EH (cell line): ENCODE results near the gene MYL3.
"Not testable (repeated sequence)": the region's sequence is repeated elsewhere in the genome, so short reads cannot be mapped to it uniquely, and the experiment has no call there.

Experiments used
- DNase-seq: peaks from one replicate; pipeline ENCODE4 v3.0.0-alpha.2; 2015; ENCODE audit warnings: low read depth

Gene MYL3

DNA sequence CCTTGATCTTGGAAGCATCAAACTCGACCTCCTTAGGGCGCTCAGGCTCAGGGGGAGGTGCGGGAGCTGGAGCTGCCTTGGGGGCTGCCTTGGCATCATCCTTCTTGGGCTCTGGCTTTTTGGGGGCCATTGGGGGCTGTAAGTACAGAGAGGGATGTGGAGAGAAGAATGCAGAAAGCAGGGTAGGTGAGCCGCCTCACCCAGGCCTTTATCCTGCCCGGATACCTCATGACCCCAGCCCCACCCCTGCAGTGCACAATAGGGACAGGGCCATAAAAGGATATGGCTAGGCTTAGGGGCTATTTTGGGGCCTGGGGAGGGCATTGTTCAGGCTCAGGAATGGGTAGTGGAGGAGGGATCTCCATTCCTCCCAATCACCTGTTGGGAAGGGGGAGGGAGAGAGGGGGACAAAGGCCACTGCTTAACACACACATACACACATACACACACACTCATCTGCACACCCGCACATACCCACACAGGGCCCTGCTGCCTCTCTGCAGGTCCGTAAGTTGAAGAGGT is at the start of gene MYL3:
MYL3 (minus strand) TSS at position 184 of the 522 bp plus-strand sequence; CDS start at position 130, 54 bp downstream.
- DNase-seq = no peak

DNA sequence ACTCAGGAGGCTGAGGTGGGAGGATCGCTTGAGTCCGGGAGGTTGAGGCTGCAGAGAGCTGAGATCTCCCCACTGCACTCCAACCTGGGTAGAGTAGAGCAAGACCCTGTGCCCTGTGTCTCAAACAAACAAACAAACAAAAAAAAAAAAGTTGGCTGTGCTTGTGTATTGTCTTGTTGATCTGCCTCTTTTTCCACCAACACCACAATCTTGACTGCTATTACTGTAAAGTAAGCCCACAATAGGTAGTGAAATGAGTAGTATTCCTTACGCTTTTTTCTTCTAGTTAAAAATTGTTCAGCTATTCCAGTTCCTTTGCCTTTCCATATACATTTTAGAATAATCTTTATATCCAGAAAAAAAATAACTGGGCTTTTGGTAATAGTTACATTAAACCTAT is 49.7 kb upstream of the MYL3 start:
- DNase-seq = no peak

DNA sequence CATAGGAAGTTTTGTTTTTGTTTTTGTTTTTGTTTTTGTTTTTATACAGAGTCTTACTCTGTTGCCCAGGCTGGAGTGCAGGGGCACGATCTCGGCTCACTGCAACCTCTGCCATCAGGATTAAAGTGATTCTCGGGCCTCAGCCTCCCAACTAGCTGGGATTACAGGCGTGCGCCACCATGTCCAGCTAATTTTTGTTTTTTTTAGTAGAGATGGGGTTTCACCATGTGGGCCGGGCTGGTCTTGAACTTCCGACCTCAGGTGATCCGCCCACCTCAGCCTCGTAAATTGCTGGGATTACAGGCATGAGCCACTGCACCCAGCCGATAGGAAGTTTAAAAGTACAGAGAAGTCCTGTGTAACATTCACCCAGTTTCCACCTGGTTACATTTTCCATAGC is 47.7 kb upstream of the MYL3 start:
- not testable (repeated sequence) for DNase-seq

- no peak for DNase-seq
These were observed 47.0 kb upstream of the MYL3 start for GRCh38 chr3:46910166-46910760.

GRCh38 chr3:46909535-46910161 is 46.4 kb upstream of the MYL3 start:
- DNase-seq = peak; percentile 86

DNA sequence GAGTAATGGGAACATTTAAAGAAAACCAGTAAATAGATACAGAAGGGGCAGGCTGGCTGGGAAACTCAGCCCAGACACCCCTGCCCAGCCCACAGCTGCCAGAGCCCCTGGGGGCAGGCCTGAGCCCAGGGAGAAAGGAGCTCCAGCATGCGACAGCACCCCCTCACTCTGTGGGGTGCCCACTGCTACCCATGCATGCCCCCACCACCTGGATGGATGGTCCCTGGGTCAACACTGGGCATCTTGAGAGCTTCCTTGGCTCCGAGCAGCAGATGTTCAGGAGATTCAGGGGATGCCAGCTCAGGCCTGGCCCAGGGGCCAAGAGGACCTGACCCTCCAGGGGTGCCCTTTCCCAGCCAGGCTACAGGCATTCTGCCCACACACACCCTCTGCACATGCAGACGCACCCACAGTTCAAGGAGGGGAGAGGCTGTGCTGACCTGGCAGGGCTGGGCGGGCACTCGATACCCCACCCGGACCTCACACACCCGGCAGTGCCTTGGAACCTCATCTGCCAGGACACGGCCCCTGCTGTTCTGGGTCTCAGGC is 45.8 kb upstream of the MYL3 start:
- no peak for DNase-seq

GRCh38 chr3:46908294-46908985 is 45.2 kb upstream of the MYL3 start:
- DNase-seq = peak; percentile 60

DNA sequence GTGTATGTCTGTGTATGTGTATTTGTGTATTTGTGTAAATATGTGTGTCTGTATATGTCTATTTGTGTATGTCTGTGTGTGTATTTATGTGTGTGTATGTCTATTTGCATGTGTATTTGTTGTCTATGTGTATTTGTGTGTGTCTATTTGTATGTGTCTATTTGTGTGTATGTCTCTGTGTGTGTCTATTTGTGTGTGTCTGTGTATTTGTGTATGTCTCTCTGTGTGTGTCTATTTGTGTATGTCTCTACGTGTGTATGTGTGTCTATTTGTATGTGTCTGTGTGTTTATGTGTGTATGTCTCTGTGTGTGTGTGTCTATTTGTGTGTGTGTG is 44.7 kb upstream of the MYL3 start:
- DNase-seq = no peak

DNA sequence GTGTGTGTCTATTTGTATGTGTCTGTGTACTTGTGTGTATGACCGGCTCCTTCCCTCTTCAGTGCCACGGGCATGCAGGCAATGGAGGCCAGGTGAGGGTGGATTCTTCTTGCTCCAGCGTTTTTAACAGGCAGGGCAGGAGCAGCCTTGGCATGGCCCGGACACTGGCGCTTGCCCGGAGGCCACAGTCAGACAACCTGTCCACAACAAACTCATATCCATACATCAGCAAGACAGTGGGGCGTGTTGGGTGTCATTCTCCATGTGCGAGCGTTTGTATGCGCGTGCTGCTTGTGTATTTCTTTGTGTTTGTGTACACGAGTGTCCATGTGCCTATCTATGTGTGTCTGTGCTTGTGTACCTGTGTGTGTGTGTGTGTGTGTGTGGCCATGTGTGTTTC is 44.0 kb upstream of the MYL3 start:
- DNase-seq = no peak

DNA sequence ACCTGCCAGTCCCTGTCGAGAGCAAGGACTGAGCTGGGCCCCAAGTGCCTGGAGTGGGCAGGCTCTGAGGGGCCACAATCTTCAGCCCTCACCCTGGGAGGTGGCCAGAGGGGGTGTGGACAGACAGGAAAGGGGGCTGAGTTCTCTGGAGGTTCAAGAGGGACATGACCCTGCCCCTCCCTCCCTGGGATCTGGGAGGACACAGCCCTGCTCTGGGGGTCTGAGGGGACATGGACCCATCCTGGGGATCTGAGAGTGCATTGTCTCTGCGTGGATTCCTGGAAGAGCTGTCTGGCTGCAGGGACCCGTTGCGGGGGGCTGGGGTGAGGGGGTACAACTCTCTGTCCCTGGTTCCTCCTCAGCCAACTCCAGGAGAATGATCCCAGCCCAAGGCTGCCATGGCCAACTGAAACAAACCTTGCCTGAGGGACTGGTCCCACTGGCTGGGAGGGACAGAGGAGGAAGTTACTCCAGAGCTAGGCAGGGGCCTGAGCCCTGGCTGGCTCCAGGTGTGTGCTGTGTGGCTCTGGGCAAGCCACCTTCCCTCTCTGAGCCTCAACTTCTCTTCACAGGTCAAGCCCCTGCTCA is 43.3 kb upstream of the MYL3 start:
- DNase-seq = no peak

DNA sequence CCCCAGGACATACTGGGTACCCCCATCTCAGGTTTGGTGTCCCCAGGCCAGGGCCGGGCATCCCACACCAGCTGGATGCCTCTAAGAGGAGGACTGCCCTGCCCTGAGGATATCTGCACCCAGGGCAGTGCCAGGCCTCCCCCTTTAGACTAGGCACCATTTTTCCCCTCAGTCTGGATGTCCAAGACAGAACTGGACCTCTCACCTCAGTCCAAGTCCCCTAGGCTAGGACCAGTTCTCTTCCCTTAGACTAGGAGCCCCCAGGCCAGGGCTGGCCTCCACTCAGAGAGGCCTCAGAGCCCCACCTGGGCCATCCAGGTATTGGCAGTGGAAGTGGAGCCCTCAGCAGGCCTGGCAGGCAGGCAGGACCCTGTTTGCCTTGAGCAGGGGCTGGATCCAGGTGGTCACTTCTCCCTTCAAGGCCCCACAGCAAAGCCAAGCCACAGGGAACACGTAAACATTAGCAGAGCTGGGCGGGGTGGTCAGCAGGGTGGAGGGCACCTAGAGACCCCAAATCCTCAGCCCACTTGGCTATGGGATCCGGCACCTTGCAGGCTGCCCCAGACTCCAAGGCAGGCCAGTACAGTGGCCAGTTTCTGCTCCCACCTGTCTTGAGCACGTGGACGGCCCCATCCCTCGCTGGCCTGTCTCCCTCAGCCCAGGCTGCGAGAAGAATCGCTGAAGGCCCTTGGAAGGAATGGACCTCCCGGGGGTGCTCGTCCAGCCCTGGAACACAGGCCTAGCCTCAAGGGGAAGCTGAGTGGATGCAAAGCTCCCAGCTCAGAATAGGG is 42.6 kb upstream of the MYL3 start:
- DNase-seq = no peak

- DNase-seq = no peak
These were observed 41.9 kb upstream of the MYL3 start for GRCh38 chr3:46905213-46905560.

DNA sequence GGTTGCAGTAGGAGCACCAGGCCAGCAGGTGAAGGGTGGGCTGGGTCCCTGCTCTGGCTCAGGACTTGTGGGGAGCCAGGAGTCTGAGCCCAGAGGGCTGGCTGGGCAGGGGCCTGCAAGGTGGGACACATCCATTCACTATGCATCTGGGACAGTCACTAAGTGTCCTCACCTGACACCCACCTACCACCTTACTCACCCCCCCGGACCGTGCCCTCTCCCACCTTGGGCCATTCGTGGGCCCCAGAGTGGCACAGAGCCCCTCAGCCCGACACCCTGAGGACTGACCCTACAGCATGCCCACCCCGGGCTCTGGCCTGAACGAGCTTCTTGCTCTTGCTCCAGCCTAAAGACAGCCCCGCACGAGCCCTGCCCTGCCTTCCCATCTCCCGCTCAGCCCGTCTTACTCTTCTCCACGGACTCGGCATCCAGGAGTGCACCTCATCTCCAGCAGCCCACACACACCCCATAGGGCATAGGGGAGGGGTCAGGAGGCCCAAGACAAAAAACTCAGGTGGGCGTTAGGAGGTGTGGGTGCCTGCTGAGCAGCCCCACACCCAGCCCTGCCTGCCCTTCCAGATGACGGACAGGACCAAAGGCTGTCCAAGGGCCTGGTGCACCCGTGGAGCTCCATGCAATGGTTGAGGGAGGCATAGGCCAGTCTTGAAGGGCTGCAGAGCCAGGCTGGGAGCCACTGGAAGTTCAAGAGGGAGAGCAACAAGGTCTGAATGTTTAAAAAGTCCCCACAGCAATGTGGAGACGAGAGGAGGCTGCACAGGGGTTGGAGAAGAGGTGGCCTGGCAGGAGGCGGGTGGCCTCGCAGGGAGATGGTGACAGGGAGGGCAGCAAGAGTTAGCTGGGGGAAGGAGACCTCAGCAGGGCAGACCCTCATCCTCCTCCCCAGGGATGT is 41.3 kb upstream of the MYL3 start:
- DNase-seq = no peak

DNA sequence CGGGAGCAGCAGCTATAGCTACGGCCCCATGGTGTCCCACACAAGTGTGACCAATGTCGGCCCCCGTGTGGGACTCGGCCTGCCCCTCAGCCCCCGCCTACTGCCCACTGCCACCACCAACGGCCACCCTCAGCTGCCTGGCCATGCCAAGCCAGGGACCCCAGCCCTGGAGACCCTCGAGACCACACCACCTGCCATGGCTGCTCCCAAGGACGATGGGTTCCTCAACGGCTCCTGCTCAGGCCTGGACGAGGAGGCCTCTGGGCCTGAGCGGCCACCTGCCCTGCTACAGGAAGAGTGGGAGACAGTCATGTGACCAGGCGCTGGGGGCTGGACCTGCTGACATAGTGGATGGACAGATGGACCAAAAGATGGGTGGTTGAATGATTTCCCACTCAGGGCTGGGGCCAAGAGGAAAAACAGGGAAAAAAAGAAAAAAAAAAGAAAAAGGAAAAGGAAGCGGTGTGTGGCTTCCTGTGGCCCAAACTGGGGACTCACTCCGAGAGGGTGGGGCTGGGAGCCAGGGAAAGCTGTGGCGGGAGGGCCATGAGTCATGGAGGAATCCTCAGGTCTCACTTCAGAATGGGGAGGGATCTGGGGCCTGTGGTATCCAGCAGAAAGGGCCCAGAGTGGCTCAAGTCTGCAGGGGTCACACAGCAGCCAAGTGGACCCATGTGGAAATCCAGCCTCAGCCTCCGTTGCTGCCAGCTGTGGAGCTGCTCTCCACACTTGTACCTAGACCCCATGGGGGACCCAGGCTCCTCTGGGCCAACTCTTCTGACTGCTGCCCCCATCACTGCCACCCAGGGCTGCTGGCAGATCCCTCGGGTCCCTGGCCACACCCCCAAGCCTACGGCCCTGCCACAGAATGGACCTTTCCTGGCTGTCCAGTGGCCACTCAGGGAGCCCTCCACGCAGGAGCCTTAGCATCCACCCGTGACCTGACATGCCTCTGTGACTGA is 40.4 kb upstream of the MYL3 start:
- DNase-seq = peak; percentile 86

- DNase-seq = no peak
These were observed 39.0 kb upstream of the MYL3 start for GRCh38 chr3:46902188-46902631.

GRCh38 chr3:46901591-46902187 is 38.4 kb upstream of the MYL3 start:
- DNase-seq = no peak

DNA sequence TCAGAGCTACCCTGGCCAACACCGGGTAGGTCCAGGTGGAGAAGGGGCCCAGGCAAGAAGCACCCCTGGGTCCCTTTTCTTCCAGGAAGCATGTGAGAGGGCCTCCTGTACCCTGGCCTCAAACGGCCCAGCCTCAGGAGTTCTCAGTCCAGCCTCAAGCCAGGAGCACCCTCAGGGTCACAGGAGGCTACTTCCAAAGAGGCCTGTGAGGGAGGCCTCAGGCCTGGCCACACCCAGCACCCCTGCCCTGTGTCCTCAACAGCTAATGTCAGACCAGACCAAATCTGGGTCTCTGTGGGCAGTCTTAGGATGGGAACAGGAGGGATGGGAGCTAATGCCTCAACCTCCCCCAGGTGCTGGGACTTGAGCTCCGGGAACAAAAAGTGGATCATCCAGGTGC is 37.8 kb upstream of the MYL3 start:
- no peak for DNase-seq

DNA sequence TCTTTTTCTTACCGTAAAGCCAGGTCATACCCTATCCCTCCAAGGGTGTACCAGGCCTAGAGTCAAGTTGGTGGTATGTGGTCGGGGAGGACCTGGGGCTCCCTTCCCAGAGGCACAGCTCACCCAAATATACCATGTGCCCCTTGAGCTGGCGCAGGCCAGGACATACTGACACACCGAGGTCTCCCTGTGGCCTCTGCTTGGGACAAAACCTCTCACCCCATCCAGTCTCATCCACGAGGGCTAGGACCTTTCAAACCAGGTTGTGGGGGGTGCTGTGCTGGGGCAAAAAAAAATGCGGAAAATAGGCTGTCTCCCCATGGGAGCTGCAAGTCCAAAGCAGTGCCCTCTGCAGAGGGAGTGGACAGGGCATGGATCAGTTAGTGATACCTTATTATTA is 37.1 kb upstream of the MYL3 start:
- DNase-seq = no peak

DNA sequence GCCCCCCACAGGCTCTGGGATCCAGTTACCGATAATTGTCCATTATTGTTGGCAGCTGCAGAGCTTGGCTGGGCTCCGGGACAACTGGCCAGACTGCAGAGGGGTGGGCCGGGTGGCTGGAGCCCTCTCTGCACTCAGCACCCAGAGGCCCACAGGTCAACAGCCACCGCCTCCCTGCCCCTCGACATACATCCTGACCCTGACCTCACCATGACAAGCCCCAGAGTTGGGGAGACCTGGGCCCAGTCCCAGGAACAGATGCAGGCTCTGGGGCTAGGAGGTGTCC is 36.7 kb upstream of the MYL3 start:
- DNase-seq = no peak
